IMR-90 (cell line): ENCODE data around the gene INCA1. TPM values are rescaled to one million over a fixed set of nuclear protein-coding genes. Genes with fewer than 3 reads are reported as not detected.

Experiments
- ATAC-seq: fragments of 200-7000 bp; cut with Tn5 transposase; 2 replicates; pipeline ENCODE4 v1.9.1; 2020; ENCODE audit warnings: low read depth, mild to moderate bottlenecking, moderate library complexity
- BruUV-seq: library from RNA; stranded (reverse); fragments of 400-500 nt; replicated peaks from 2 replicates; lab custom pipeline; 2021; lab: Mats Ljungman, UMichigan
- CTCF ChIA-PET: fragments of 300-600 bp; formaldehyde crosslinking; extraction: SDS; loops from one replicate; lab custom pipeline; 2021; ENCODE audit warnings: antibody characterized with exemption; lab: Yijun Ruan, JAX
- POLR2A ChIA-PET: fragments of 300-600 bp; sonication (Branson Sonifier 250); formaldehyde crosslinking; loops from one replicate; lab custom pipeline; 2022; ENCODE audit warnings: antibody characterized with exemption; ENCODE audit not compliant: unreplicated experiment; lab: Charles Lee
- DNase-seq: peaks from one replicate; pipeline ENCODE4 v3.0.0; 2013
- H2AFZ ChIP-seq: replicated peaks from 2 replicates; pipeline ENCODE3; 2013; ENCODE audit warnings: low read length, mild to moderate bottlenecking; ENCODE audit not compliant: poor library complexity
- H2AK5ac ChIP-seq: 2 replicates; pipeline ENCODE4 v1.6.1; 2013; ENCODE audit warnings: low read depth, low read length, inconsistent platforms
- H2AK9ac ChIP-seq: replicated peaks from 2 replicates; pipeline ENCODE3; 2013; ENCODE audit warnings: mild to moderate bottlenecking, low read depth, low read length, moderate library complexity; ENCODE audit not compliant: poor library complexity
- H2BK120ac ChIP-seq: 2 replicates; pipeline ENCODE4 v1.6.1; 2013; ENCODE audit warnings: low read depth, low read length, inconsistent platforms
- H2BK15ac ChIP-seq: 3 replicates; pipeline ENCODE4 v1.6.1; 2013; ENCODE audit warnings: low read depth, low read length, inconsistent platforms
- H2BK20ac ChIP-seq: 2 replicates; pipeline ENCODE4 v1.6.1; 2013; ENCODE audit warnings: low read depth, mild to moderate bottlenecking, inconsistent platforms, low read length, moderate library complexity
- H2BK5ac ChIP-seq: 2 replicates; pipeline ENCODE4 v1.6.1; 2013; ENCODE audit warnings: mild to moderate bottlenecking, low read depth, low read length, inconsistent platforms; ENCODE audit not compliant: poor library complexity, severe bottlenecking
- H3K14ac ChIP-seq: replicated peaks from 2 replicates; pipeline ENCODE4 v1.6.1; 2013; ENCODE audit warnings: low read depth, low read length, inconsistent platforms
- H3K18ac ChIP-seq: 2 replicates; pipeline ENCODE4 v1.6.1; 2013; ENCODE audit warnings: low read depth, low read length, control low read depth
- H3K23ac ChIP-seq: 2 replicates; pipeline ENCODE4 v1.6.1; 2013; ENCODE audit warnings: low read depth, low read length, inconsistent platforms
- H3K27ac ChIP-seq: 2 replicates; pipeline ENCODE4 v1.5.1; 2013; ENCODE audit warnings: mild to moderate bottlenecking, control low read depth, low read length; ENCODE audit not compliant: insufficient read depth
- H3K27me3 ChIP-seq: 2 replicates; pipeline ENCODE4 v1.6.1; 2013; ENCODE audit warnings: low read length; ENCODE audit not compliant: control insufficient read depth, insufficient read depth
- H3K36me3 ChIP-seq: 2 replicates; pipeline ENCODE4 v1.6.1; 2013; ENCODE audit warnings: low read length, mixed read lengths; ENCODE audit not compliant: control insufficient read depth, insufficient read depth
- H3K4ac ChIP-seq: 2 replicates; pipeline ENCODE4 v1.6.1; 2013; ENCODE audit warnings: low read depth, low read length, inconsistent platforms
- H3K4me1 ChIP-seq: 2 replicates; pipeline ENCODE4 v1.6.1; 2013; ENCODE audit warnings: low read length, mixed read lengths; ENCODE audit not compliant: control insufficient read depth, insufficient read depth
- H3K4me2 ChIP-seq: 2 replicates; pipeline ENCODE4 v1.6.1; 2013; ENCODE audit warnings: low read depth, mild to moderate bottlenecking, control low read depth, low read length, moderate library complexity
- H3K4me3 ChIP-seq: 2 replicates; pipeline ENCODE4 v1.5.1; 2013; ENCODE audit warnings: low read depth, mild to moderate bottlenecking, control low read depth, low read length, moderate library complexity; ENCODE audit not compliant: insufficient read depth
- H3K56ac ChIP-seq: 2 replicates; pipeline ENCODE4 v1.6.1; 2013; ENCODE audit warnings: low read length, inconsistent platforms; ENCODE audit not compliant: insufficient read depth; ENCODE audit errors: extremely low read depth
- H3K79me1 ChIP-seq, 2 experiments: 2 replicates each; pipeline ENCODE4 v1.6.1; 2013; ENCODE audit warnings: low read length in 2 of 2, inconsistent platforms in 1 of 2, low read depth in 1 of 2
- H3K9ac ChIP-seq: 2 replicates; pipeline ENCODE4 v1.6.1; 2013; ENCODE audit warnings: low read depth, low read length, control low read depth
- H3K9me1 ChIP-seq: 2 replicates; pipeline ENCODE4 v1.6.1; 2013; ENCODE audit warnings: low read length, inconsistent platforms; ENCODE audit not compliant: insufficient read depth
- H3K9me3 ChIP-seq: 2 replicates; pipeline ENCODE4 v1.6.1; 2013; ENCODE audit warnings: low read length; ENCODE audit not compliant: control insufficient read depth, insufficient read depth
- H4K20me1 ChIP-seq: 2 replicates; pipeline ENCODE4 v1.6.1; 2013; ENCODE audit warnings: low read length, inconsistent platforms; ENCODE audit not compliant: insufficient read depth
- H4K5ac ChIP-seq: 2 replicates; pipeline ENCODE4 v1.6.1; 2013; ENCODE audit warnings: mild to moderate bottlenecking, low read depth, low read length, control low read depth
- H4K8ac ChIP-seq, 2 experiments: 2 replicates each; pipeline ENCODE4 v1.6.1; 2013; ENCODE audit warnings: low read depth in 2 of 2, low read length in 2 of 2, control low read depth in 1 of 2, inconsistent platforms in 1 of 2
- H4K91ac ChIP-seq: 2 replicates; pipeline ENCODE4 v1.6.1; 2013; ENCODE audit warnings: low read depth, low read length, inconsistent platforms; ENCODE audit not compliant: insufficient read depth
- CEBPB ChIP-seq: IDR thresholded peaks from 2 replicates; pipeline ENCODE4 v1.6.1; 2012; ENCODE audit warnings: low read depth, low read length, improper control_type of control experiment
- MAZ ChIP-seq: IDR thresholded peaks from 2 replicates; pipeline ENCODE4 v1.6.1; 2012; ENCODE audit warnings: low read depth, mild to moderate bottlenecking, low read length, improper control_type of control experiment, moderate library complexity, borderline replicate concordance
- WGBS, 2 experiments: methylation state at CpG; one replicate each; pipeline versions ENCODE4 v1.1.5 to v1.1.7; 2013; ENCODE audit warnings: missing lambda C conversion rate in 2 of 2; ENCODE audit not compliant: insufficient read length in 1 of 2; ENCODE audit errors: extremely low coverage in 2 of 2; 5-methylcytosine and 5-hydroxymethylcytosine counted together
- dilution Hi-C: fragments of 300-500 bp; cut with HindIII; formaldehyde crosslinking; loops from one replicate; pipeline ENCODE4 v1.14.3; 2018; ENCODE audit warnings: low sequenced_read_pairs; ENCODE audit not compliant: unreplicated experiment
- in situ Hi-C: fragments of 300-500 bp; cut with MboI; formaldehyde crosslinking; loops from 3 replicates; pipeline ENCODE4 v1.14.3; 2019; ENCODE audit warnings: low sequenced_read_pairs, inconsistent platforms, mixed read lengths
- intact Hi-C: fragments of 100-400 bp; cut with micrococcal nuclease; formaldehyde crosslinking; loops from 2 replicates; pipeline ENCODE4 v1.10.0; 2022
- polyA plus RNA-seq, 3 experiments: library from polyadenylated mRNA; depleted of rRNA; stranded (reverse); fragments of >200 nt; gene quantifications; 2 replicates each; pipeline ENCODE4 v1.2.3, GENCODE V29; 2012; ENCODE audit warnings: low replicate concordance in 1 of 3
- total RNA-seq: library from RNA; depleted of rRNA; stranded (reverse); fragments of >200 nt; gene quantifications from 2 replicates; pipeline ENCODE4 v1.2.3, GENCODE V29; 2012
- TF ChIP-seq, protein P1 (sequence below): fragments of 150-350 bp; IDR thresholded peaks from 2 replicates; pipeline ENCODE4 v1.6.1; 2016; ENCODE audit warnings: low read depth, mild to moderate bottlenecking, low read length, moderate library complexity, borderline replicate concordance

The INCA1 gene
- total and polyA plus RNA-seq, 2 of the 4 experiments (the other 2 are of a cell fraction) = 0.18 to 0.51 TPM

DNA sequence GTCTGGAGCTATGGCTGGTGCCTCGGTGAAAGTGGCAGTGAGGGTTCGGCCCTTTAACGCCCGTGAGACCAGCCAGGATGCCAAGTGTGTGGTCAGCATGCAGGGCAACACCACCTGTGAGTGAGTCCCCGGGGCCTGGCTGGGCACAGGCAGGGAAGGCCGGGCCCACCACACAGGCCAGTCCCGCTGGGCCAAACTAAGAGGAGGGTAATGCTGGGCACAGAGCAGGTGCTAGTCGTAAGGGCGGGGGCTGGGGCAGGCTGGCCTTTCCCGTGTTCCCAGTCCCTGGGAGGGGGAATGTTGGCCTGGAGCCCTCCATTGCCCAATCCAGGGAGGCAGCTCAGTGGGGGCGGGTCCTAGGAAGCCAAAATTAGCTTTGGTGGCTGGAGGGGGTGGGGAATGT is 2.9 kb upstream of the INCA1 start:
- H3K9me3 ChIP-seq = no peaks in the 10 kb centered on the region
- POLR2A ChIA-PET = interaction anchor here (0.6 kb wide), 1 partner anchor 11 kb away, joined by 3 read pairs; no protein-coding TSS in a partner anchor
- no peak overlapping the region for H2BK120ac ChIP-seq
- dilution Hi-C loops (no loop called here), in situ Hi-C loops (no loop called here), intact Hi-C loops (no loop called here)
- peaks cover 28 to 57% of the 10 kb centered on the region in 2 experiments for H3K79me1 ChIP-seq
- H2BK5ac ChIP-seq = no peak overlapping the region
- H2AFZ ChIP-seq = no peak overlapping the region
- no peak overlapping the region for H3K9ac ChIP-seq
- peak overlapping the region; percentile 78 for H2AK9ac ChIP-seq
- H4K8ac ChIP-seq = no peak overlapping the region
- peak overlapping the region; percentile 84 for H3K23ac ChIP-seq
- peak overlapping the region; percentile 27; the same call in 1 of the 2 replicates for H3K4ac ChIP-seq
- H3K14ac ChIP-seq = no peak overlapping the region
- H4K91ac ChIP-seq = no peak overlapping the region
- no peak for ATAC-seq
- no peak overlapping the region for H3K4me3 ChIP-seq
- DNase-seq = no peak
- H2BK20ac ChIP-seq = no peak overlapping the region
- H3K9me1 ChIP-seq = peaks cover 18% of the 10 kb centered on the region
- peaks cover 21% of the 10 kb centered on the region for H3K4me1 ChIP-seq
- CTCF ChIA-PET = no interaction called here
- WGBS, 2 experiments = 82% methylated on average over 2 of the region's 11 CpGs; no CpG with 5 or more reads in 1 of the 2 experiments
- peak overlapping the region; percentile 1; the same call in 1 of the 2 replicates for H3K4me2 ChIP-seq
- no peaks in the 10 kb centered on the region for H3K27me3 ChIP-seq
- no TSS peak for BruUV-seq
- H2BK15ac ChIP-seq = no peak overlapping the region
- TF ChIP-seq MAZ = peak; percentile 24; the same call in 1 of the 2 replicates
- TF ChIP-seq CEBPB = peak; percentile 76
- TF ChIP-seq, protein P1, sequence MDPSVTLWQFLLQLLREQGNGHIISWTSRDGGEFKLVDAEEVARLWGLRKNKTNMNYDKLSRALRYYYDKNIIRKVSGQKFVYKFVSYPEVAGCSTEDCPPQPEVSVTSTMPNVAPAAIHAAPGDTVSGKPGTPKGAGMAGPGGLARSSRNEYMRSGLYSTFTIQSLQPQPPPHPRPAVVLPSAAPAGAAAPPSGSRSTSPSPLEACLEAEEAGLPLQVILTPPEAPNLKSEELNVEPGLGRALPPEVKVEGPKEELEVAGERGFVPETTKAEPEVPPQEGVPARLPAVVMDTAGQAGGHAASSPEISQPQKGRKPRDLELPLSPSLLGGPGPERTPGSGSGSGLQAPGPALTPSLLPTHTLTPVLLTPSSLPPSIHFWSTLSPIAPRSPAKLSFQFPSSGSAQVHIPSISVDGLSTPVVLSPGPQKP = no peak
- H2AK5ac ChIP-seq = peak overlapping the region; percentile 59; the same call in 1 of the 2 replicates
- H3K56ac ChIP-seq = no peak overlapping the region
- peaks cover 43% of the 10 kb centered on the region for H3K36me3 ChIP-seq
- no peak overlapping the region for H3K27ac ChIP-seq
- no peak overlapping the region for H3K18ac ChIP-seq
- H4K5ac ChIP-seq = no peak overlapping the region
- H4K20me1 ChIP-seq = peaks cover 26% of the 10 kb centered on the region
